Keratinocyte (primary cell): ENCODE results near the gene PRSS36.

ENCODE experiments used
- CTCF ChIP-seq, 3 experiments: IDR thresholded peaks in 1 of 3; conservative IDR thresholded peaks in 1 of 3; optimal IDR thresholded peaks in 1 of 3; 2 replicates in 2 of 3; 3 replicates in 1 of 3; pipeline versions ENCODE3 to v1.5.1; 2011; ENCODE audit warnings: low read length in 3 of 3, mild to moderate bottlenecking in 3 of 3, moderate library complexity in 2 of 3, control low read depth in 1 of 3, inconsistent platforms in 1 of 3; ENCODE audit not compliant: insufficient read depth in 2 of 3; ENCODE audit errors: extremely low read depth in 1 of 3
- EZH2 ChIP-seq: IDR thresholded peaks from one replicate; pipeline ENCODE4 v1.6.1; 2012; ENCODE audit warnings: inconsistent platforms, mild to moderate bottlenecking, low read length, moderate library complexity

DNA sequence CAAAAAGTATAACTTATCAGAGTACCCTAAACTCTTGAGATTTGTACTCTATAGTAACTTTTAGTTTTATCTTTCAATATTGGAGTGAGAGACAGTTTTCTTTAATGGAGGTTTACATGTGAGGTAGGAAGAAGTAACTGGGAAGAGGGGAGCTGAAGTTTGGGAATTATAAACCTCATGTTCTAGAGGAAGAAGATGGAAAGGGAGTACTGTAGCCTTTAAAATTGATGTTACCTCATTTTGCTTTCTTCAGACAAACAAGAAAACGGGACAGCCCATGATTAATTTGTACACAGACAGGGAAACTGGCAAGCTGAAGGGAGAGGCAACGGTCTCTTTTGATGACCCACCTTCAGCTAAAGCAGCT lies 39.5 kb upstream of the PRSS36 start:
- TF ChIP-seq CTCF (optimal IDR thresholded peaks at IDR 0.05 in 1 of 3, IDR thresholded peaks at IDR 0.05 in 1 of 3, conservative IDR thresholded peaks at IDR 0.05 in 1 of 3; ENCODE audit: extremely low read depth in 1 of 3, insufficient read depth in 2 of 3, low read length in 3 of 3) (no peak), EZH2 (no peak)
